GM19035 (cell line): Measurements from ENCODE around the gene SPG7.
"Not testable (repeated sequence)": the region's sequence is repeated elsewhere in the genome, so short reads cannot be mapped to it uniquely, and the experiment has no call there.

Experiments used
- ATAC-seq: cut with Tn5 transposase; IDR thresholded peaks from one replicate; pipeline ENCODE4 v1.9.1; 2021; ENCODE audit not compliant: unreplicated experiment

Gene SPG7

GRCh38 chr16:89576153-89577054, 68.2 kb downstream of the SPG7 start:
- no peak for ATAC-seq

- ATAC-seq = no peak
Measured at GRCh38 chr16:89577055-89577759, 69.0 kb downstream of the SPG7 start.

GRCh38 chr16:89579351-89579750, 71.1 kb downstream of the SPG7 start:
- ATAC-seq = no peak

- no peak for ATAC-seq
Measured at GRCh38 chr16:89581045-89581695, 73.0 kb downstream of the SPG7 start.

- no peak for ATAC-seq
Measured at GRCh38 chr16:89581861-89582563, 73.8 kb downstream of the SPG7 start.

GRCh38 chr16:89582614-89583196, 74.5 kb downstream of the SPG7 start:
- no peak for ATAC-seq

GRCh38 chr16:89583197-89583894, 75.1 kb downstream of the SPG7 start:
- ATAC-seq = no peak

- ATAC-seq = no peak
Measured at GRCh38 chr16:89583895-89584644, 75.9 kb downstream of the SPG7 start.

- ATAC-seq = no peak
Measured at GRCh38 chr16:89584768-89585549, 76.8 kb downstream of the SPG7 start.

GRCh38 chr16:89586218-89586617, 78.0 kb downstream of the SPG7 start:
- ATAC-seq = no peak

- no peak for ATAC-seq
Measured at GRCh38 chr16:89586853-89587252, 78.7 kb downstream of the SPG7 start.

GRCh38 chr16:89587676-89588075, 79.5 kb downstream of the SPG7 start:
- ATAC-seq = not testable (repeated sequence)

GRCh38 chr16:89588413-89589109, 80.4 kb downstream of the SPG7 start:
- no peak for ATAC-seq

- no peak for ATAC-seq
Measured at GRCh38 chr16:89589241-89589926, 81.2 kb downstream of the SPG7 start.

- no peak for ATAC-seq
Measured at GRCh38 chr16:89593841-89594240, 85.6 kb downstream of the SPG7 start.

GRCh38 chr16:89595330-89596060, 87.3 kb downstream of the SPG7 start:
- ATAC-seq = no peak
